NB4 (cell line): ENCODE measurements around the gene HECTD4.

Source experiments
- CTCF ChIP-seq: IDR thresholded peaks from one replicate; pipeline ENCODE4 v1.5.1; 2012; ENCODE audit warnings: low read depth, low read length
- MAX ChIP-seq: IDR thresholded peaks from 2 replicates; pipeline ENCODE4 v1.6.1; 2011; ENCODE audit warnings: low read depth, low read length
- MYC ChIP-seq: IDR thresholded peaks from 2 replicates; pipeline ENCODE4 v1.6.1; 2011; ENCODE audit warnings: low read depth, low read length
- POLR2A ChIP-seq: IDR thresholded peaks from 2 replicates; pipeline ENCODE4 v1.6.1; 2011; ENCODE audit warnings: mild to moderate bottlenecking; ENCODE audit not compliant: insufficient read length; ENCODE audit errors: extremely low read depth

- TF ChIP-seq CTCF = no peak
- no peak for TF ChIP-seq POLR2A
- no peak for TF ChIP-seq MAX
- no peak for TF ChIP-seq MYC
These were observed 183.1 kb downstream of the HECTD4 start for GRCh38 chr12:112199136-112199535.
